ENCODE results near the gene FLCN.

FLCN gene

GRCh38 chr17:17204635-17205231 is 32.2 kb downstream of the FLCN start:
- DNase-seq (ENCODE audit: low read depth, low spot score): no peak
- in situ Hi-C loops (cut with HindIII; ENCODE audit: low sequenced_read_pairs): no loop called here
- H3K4me3 ChIP-seq (ENCODE audit: low read depth, low read length): peak overlapping the region; percentile 39
- TF ChIP-seq CTCF (IDR thresholded peaks at IDR 0.05; ENCODE audit: low read depth, low read length): no peak

GRCh38 chr17:17204041-17204591 is 32.9 kb downstream of the FLCN start:
- DNase-seq (ENCODE audit: low read depth, low spot score): no peak
- TF ChIP-seq CTCF (IDR thresholded peaks at IDR 0.05; ENCODE audit: low read depth, low read length): no peak
- no peak overlapping the region for H3K4me3 ChIP-seq (ENCODE audit: low read depth, low read length)

GRCh38 chr17:17203173-17203730 is 33.7 kb downstream of the FLCN start:
- in situ Hi-C loops (cut with HindIII; ENCODE audit: low sequenced_read_pairs): no loop called here
- TF ChIP-seq CTCF (IDR thresholded peaks at IDR 0.05; ENCODE audit: low read depth, low read length): no peak
- DNase-seq (ENCODE audit: low read depth, low spot score): no peak
- no peak overlapping the region for H3K4me3 ChIP-seq (ENCODE audit: low read depth, low read length)

More at GRCh38 chr17:17204041-17204591, 32.9 kb downstream of the FLCN start:
- in situ Hi-C loops (cut with HindIII; ENCODE audit: low sequenced_read_pairs): no loop called here

GRCh38 chr17:17201907-17202306 is 35.1 kb downstream of the FLCN start:
- in situ Hi-C loops (cut with HindIII; ENCODE audit: low sequenced_read_pairs): no loop called here
- no peak for DNase-seq (ENCODE audit: low read depth, low spot score)
- no peak for TF ChIP-seq CTCF (IDR thresholded peaks at IDR 0.05; ENCODE audit: low read depth, low read length)
- no peak overlapping the region for H3K4me3 ChIP-seq (ENCODE audit: low read depth, low read length)

GRCh38 chr17:17201271-17201670 is 35.7 kb downstream of the FLCN start:
- in situ Hi-C loops (cut with HindIII; ENCODE audit: low sequenced_read_pairs): no loop called here
- TF ChIP-seq CTCF (IDR thresholded peaks at IDR 0.05; ENCODE audit: low read depth, low read length): no peak
- DNase-seq (ENCODE audit: low read depth, low spot score): no peak
- no peak overlapping the region for H3K4me3 ChIP-seq (ENCODE audit: low read depth, low read length)

- TF ChIP-seq CTCF (IDR thresholded peaks at IDR 0.05; ENCODE audit: low read depth, low read length): no peak
- in situ Hi-C loops (cut with HindIII; ENCODE audit: low sequenced_read_pairs): no loop called here
- peak; percentile 30 for DNase-seq (ENCODE audit: low read depth, low spot score)
- H3K4me3 ChIP-seq (ENCODE audit: low read depth, low read length): no peak overlapping the region
Measured at GRCh38 chr17:17200831-17201230, 36.1 kb downstream of the FLCN start.

Measured in astrocyte of the spinal cord (primary cell).